GM12878 (cell line): Measurements from ENCODE around the gene NINL. TPM values are rescaled to one million over a fixed set of nuclear protein-coding genes. Genes with fewer than 3 reads are reported as not detected.

Experiments
- ATAC-seq: fragments of 200-7000 bp; cut with Tn5 transposase; 3 replicates; pipeline ENCODE4 v1.9.1; 2020; ENCODE audit warnings: mild to moderate bottlenecking, moderate library complexity
- BruUV-seq: library from RNA; stranded (reverse); fragments of 400-500 nt; replicated peaks from 2 replicates; lab custom pipeline; 2021; lab: Mats Ljungman, UMichigan
- CTCF ChIA-PET: fragments of 300-600 bp; sonication (Branson Sonifier 250); formaldehyde crosslinking; extraction: SDS; loops from one replicate; lab custom pipeline; 2021; ENCODE audit warnings: inconsistent platforms; lab: Yijun Ruan, JAX
- POLR2A ChIA-PET: fragments of 350-600 bp; formaldehyde crosslinking; extraction: SDS; loops from one replicate; lab custom pipeline; 2021; ENCODE audit warnings: inconsistent platforms; lab: Charles Lee
- RAD21 ChIA-PET: fragments of 300-600 bp; sonication (Branson Sonifier 250); formaldehyde crosslinking; loops from one replicate; lab custom pipeline; 2023; ENCODE audit warnings: antibody characterized with exemption; ENCODE audit not compliant: unreplicated experiment; lab: Charles Lee
- SMC1A ChIA-PET: fragments of 300-600 bp; sonication (Branson Sonifier 250); formaldehyde crosslinking; loops from one replicate; lab custom pipeline; 2023; ENCODE audit not compliant: unreplicated experiment, uncharacterized antibody; lab: Charles Lee
- DNase-seq: peaks from one replicate; pipeline ENCODE4 v3.0.0-alpha.2; 2011; ENCODE audit warnings: low read depth, low spot score
- FAIRE-seq: peaks from 3 replicates; lab custom pipeline; 2011; peaks lifted over from hg19 to GRCh38; lab: Jason Lieb, UNC
- H2AFZ ChIP-seq: 2 replicates; pipeline ENCODE4 v1.6.0; 2011; ENCODE audit warnings: low read depth, low read length, control low read depth; ENCODE audit not compliant: control insufficient read depth
- H3K27ac ChIP-seq: 2 replicates; pipeline ENCODE4 v1.5.1; 2011; ENCODE audit warnings: control low read depth; ENCODE audit not compliant: control insufficient read depth, insufficient read depth
- H3K27me3 ChIP-seq, 2 experiments: replicated peaks in 1 of 2; 2 replicates each; pipeline versions ENCODE4 v1.6.0 to v1.6.1; 2011; ENCODE audit warnings: low read length in 1 of 2; ENCODE audit not compliant: control insufficient read depth in 2 of 2, insufficient read depth in 2 of 2
- H3K36me3 ChIP-seq, 2 experiments: 2 replicates each; pipeline ENCODE4 v1.5.1; 2011; ENCODE audit warnings: low read length in 1 of 2; ENCODE audit not compliant: control insufficient read depth in 2 of 2, insufficient read depth in 2 of 2
- H3K4me1 ChIP-seq: 2 replicates; pipeline ENCODE4 v1.6.1; 2011; ENCODE audit warnings: mild to moderate bottlenecking, low read length, moderate library complexity, mixed read lengths; ENCODE audit not compliant: control insufficient read depth, insufficient read depth
- H3K4me2 ChIP-seq: 2 replicates; pipeline ENCODE4 v1.6.0; 2011; ENCODE audit warnings: control low read depth; ENCODE audit not compliant: control insufficient read depth, insufficient read depth
- H3K4me3 ChIP-seq: fragments of 200-600 bp; sonication (generic); 2 replicates; pipeline ENCODE4 v1.5.1; 2016
- H3K79me2 ChIP-seq: 2 replicates; pipeline ENCODE4 v1.6.0; 2011; ENCODE audit warnings: low read length; ENCODE audit not compliant: control insufficient read depth, insufficient read depth
- H3K9ac ChIP-seq: 2 replicates; pipeline ENCODE4 v1.8.0; 2011; ENCODE audit warnings: low read length, control low read depth, mixed read lengths; ENCODE audit not compliant: control insufficient read depth, insufficient read depth
- H3K9me3 ChIP-seq: replicated peaks from 3 replicates; pipeline ENCODE4 v1.5.1; 2011; ENCODE audit warnings: mild to moderate bottlenecking, low read length; ENCODE audit not compliant: control insufficient read depth, insufficient read depth
- H4K20me1 ChIP-seq: 2 replicates; pipeline ENCODE4 v1.6.0; 2011; ENCODE audit not compliant: control insufficient read depth, insufficient read depth
- BHLHE40 ChIP-seq, 2 experiments: fragments of 450-650 bp in 1 of 2; IDR thresholded peaks; 2 replicates each; pipeline ENCODE4 v1.6.1; 2011 to 2017; ENCODE audit warnings: low read depth in 2 of 2, borderline replicate concordance in 1 of 2, improper control_type of control experiment in 1 of 2, low read length in 1 of 2, mild to moderate bottlenecking in 1 of 2
- CBX5 ChIP-seq: sonication (generic); IDR thresholded peaks from 2 replicates; pipeline ENCODE4 v1.6.1; 2016; ENCODE audit warnings: low read depth, moderate library complexity, mild to moderate bottlenecking, inconsistent platforms
- EED ChIP-seq: sonication (generic); IDR thresholded peaks from 2 replicates; pipeline ENCODE4 v1.6.1; 2016; ENCODE audit warnings: antibody characterized with exemption, low read depth
- EGR1 ChIP-seq, 2 experiments: IDR thresholded peaks; 1 replicate in 1 of 2; 2 replicates in 1 of 2; pipeline ENCODE4 v1.6.1; 2011 to 2012; ENCODE audit warnings: low read depth in 2 of 2, low read length in 2 of 2, borderline replicate concordance in 1 of 2, mild to moderate bottlenecking in 1 of 2, moderate library complexity in 1 of 2
- FOXM1 ChIP-seq: IDR thresholded peaks from 2 replicates; pipeline ENCODE4 v1.6.1; 2012; ENCODE audit warnings: low read depth, mild to moderate bottlenecking, inconsistent platforms, low read length, moderate library complexity
- IKZF2 ChIP-seq, 2 experiments: fragments of 450-650 bp; IDR thresholded peaks; 2 replicates each; pipeline ENCODE4 v1.6.1; 2017; ENCODE audit warnings: mild to moderate bottlenecking in 2 of 2, moderate library complexity in 2 of 2
- IRF4 ChIP-seq: IDR thresholded peaks from 2 replicates; pipeline ENCODE4 v1.6.1; 2011; ENCODE audit warnings: low read depth, low read length
- NFIC ChIP-seq: IDR thresholded peaks from 2 replicates; pipeline ENCODE4 v1.6.1; 2012; ENCODE audit warnings: low read depth, mild to moderate bottlenecking, inconsistent platforms, low read length, moderate library complexity
- POLR2A ChIP-seq: IDR thresholded peaks from 2 replicates; pipeline ENCODE4 v1.6.1; 2011; ENCODE audit warnings: low read depth, mild to moderate bottlenecking, low read length
- PRDM15 ChIP-seq: fragments of 450-650 bp; formaldehyde crosslinking; IDR thresholded peaks from 2 replicates; pipeline ENCODE4 v1.4.0; 2020; ENCODE audit warnings: mild to moderate bottlenecking, moderate library complexity
- RB1 ChIP-seq: fragments of 450-650 bp; formaldehyde crosslinking; IDR thresholded peaks from 2 replicates; pipeline ENCODE4 v1.6.1; 2017; ENCODE audit warnings: mild to moderate bottlenecking, borderline replicate concordance
- RELA ChIP-seq: fragments of 450-650 bp; IDR thresholded peaks from 2 replicates; pipeline ENCODE4 v1.8.0; 2014; ENCODE audit warnings: borderline replicate concordance; ENCODE audit not compliant: partially characterized antibody
- RELB ChIP-seq: fragments of 450-650 bp; IDR thresholded peaks from 2 replicates; pipeline ENCODE4 v1.6.1; 2017; ENCODE audit warnings: low read depth, mild to moderate bottlenecking, moderate library complexity
- SREBF1 ChIP-seq: IDR thresholded peaks from 2 replicates; pipeline ENCODE4 v1.6.1; 2012; ENCODE audit warnings: mild to moderate bottlenecking, low read length
- ZNF207 ChIP-seq: fragments of 450-650 bp; IDR thresholded peaks from 2 replicates; pipeline ENCODE4 v1.6.1; 2014; ENCODE audit warnings: antibody characterized with exemption, mild to moderate bottlenecking, borderline replicate concordance
- WGBS: methylation state at CpG from one replicate; pipeline ENCODE4 v1.1.6; 2016; ENCODE audit warnings: low lambda C conversion rate; ENCODE audit not compliant: insufficient replicate concordance, insufficient coverage; ENCODE audit errors: missing lambda C conversion rate; 5-methylcytosine and 5-hydroxymethylcytosine counted together
- in situ Hi-C: fragments of 300-500 bp; cut with MboI; formaldehyde crosslinking; loops from 9 replicates; pipeline ENCODE4 v1.14.3; 2018; ENCODE audit warnings: mixed read lengths
- intact Hi-C: fragments of 100-400 bp; cut with micrococcal nuclease; formaldehyde crosslinking; loops from one replicate; pipeline ENCODE4 v1.14.2; 2022; ENCODE audit not compliant: unreplicated experiment
- polyA plus RNA-seq, 11 experiments: library from polyadenylated mRNA; depleted of rRNA in 4 of 11; unstranded in 6 of 11; stranded (reverse) in 5 of 11; fragments of >200 nt; fragmentation: Nextera tagmentation in 4 of 11; fragmentation: Illumina TruSeq in 1 of 11; extraction: Ambion mirVana in 4 of 11; extraction: Trizol in 1 of 11; gene quantifications; 1 replicate in 1 of 11; 2 replicates in 10 of 11; pipeline versions ENCODE4 v1.2.1 to v1.2.3, GENCODE V29; 2011 to 2016; ENCODE audit warnings: inconsistent platforms in 2 of 11, missing spikeins in 2 of 11, low read depth in 1 of 11
- total RNA-seq, 4 experiments: library from RNA; depleted of rRNA in 3 of 4; stranded (reverse); fragments of >200 nt in 3 of 4; fragmentation: Illumina TruSeq in 1 of 4; extraction: Trizol in 1 of 4; gene quantifications; 2 replicates each; pipeline versions ENCODE4 v1.2.1 to v1.2.3, GENCODE V29; 2013 to 2021

The NINL gene
- total and polyA plus RNA-seq, 10 of the 15 experiments (the other 5 are each of a cell fraction or from before 2014, with no cell fraction given): 0.04 to 0.77 (median 0.23) TPM; not detected in 1

- H3K4me2 ChIP-seq: peak within 1 kb of the TSS; percentile 48
- TSS peak; percentile 83 for BruUV-seq
- ChIA-PET SMC1A (interaction anchor here (0.8 to 3.3 kb wide), 11 partner anchors 9 to 345 kb away, joined by 3 to 26 read pairs (median 3); partner anchors contain the start of gene PYGB), CTCF (interaction anchor here (0.6 to 3.7 kb wide), 9 partner anchors 9 to 418 kb away, joined by 3 to 40 read pairs (median 3); no protein-coding TSS in a partner anchor), RAD21 (interaction anchor here (1.0 to 1.8 kb wide), 6 partner anchors 9 to 160 kb away, joined by 3 to 9 read pairs (median 4); partner anchors contain the start of genes ABHD12 and PYGB), POLR2A (interaction anchor here (0.8 to 1.2 kb wide), 4 partner anchors 11 to 286 kb away, joined by 3 read pairs; partner anchors contain the start of genes ABHD12 and PYGB)
- DNase-seq (peak; percentile 65), FAIRE-seq (peak; percentile 80), ATAC-seq (peak; percentile 94)
- H3K9ac ChIP-seq: peak within 1 kb of the TSS; percentile 98
- H2AFZ ChIP-seq: peak within 1 kb of the TSS; percentile 64
- peaks cover 9% of the 10 kb centered on the region for H3K4me1 ChIP-seq
- H3K36me3 ChIP-seq: no peaks in the 10 kb centered on the region; a peak in 1 of 4 replicates
- in situ Hi-C loops (loop anchor here (10.0 kb wide), 1 partner anchor 353 kb away; the partner anchor contains the start of gene ACSS1), intact Hi-C loops (no loop called here)
- H3K9me3 ChIP-seq: peaks cover 2% of the 10 kb centered on the region; the same call in 2 of the 3 replicates
- WGBS: 1% methylated on average over 56 of the region's 56 CpGs
- peak within 1 kb of the TSS; percentile 93 for H3K27ac ChIP-seq
- no peaks in the 10 kb centered on the region for H3K27me3 ChIP-seq
- H3K4me3 ChIP-seq: peak within 1 kb of the TSS; percentile 87
- H3K79me2 ChIP-seq: peaks cover 25% of the 10 kb centered on the region
- no peaks in the 10 kb centered on the region for H4K20me1 ChIP-seq
- peak; percentile 69 for TF ChIP-seq FOXM1
- TF ChIP-seq IKZF2 (IDR thresholded peaks at IDR 0.05): peak; percentile 78 to 79
- TF ChIP-seq POLR2A: peak; percentile 94
- peak; percentile 98; the same call in 1 of the 2 replicates for TF ChIP-seq RB1
- peak in 1 of 2 experiments; percentile 4; a peak in 1 of 4 replicates for TF ChIP-seq BHLHE40 (IDR thresholded peaks at IDR 0.05; ENCODE audit: borderline replicate concordance in 1 of 2, low read depth in 2 of 2, low read length in 1 of 2)
- peak; percentile 4 to 29; a peak in 2 of 3 replicates for TF ChIP-seq EGR1 (IDR thresholded peaks at IDR 0.05; ENCODE audit: borderline replicate concordance in 1 of 2, low read depth in 2 of 2, low read length in 2 of 2)
- 0 out of 2 replicates have a peak, but pooled peaks have one; percentile 16 for TF ChIP-seq IRF4
- TF ChIP-seq NFIC: peak; percentile 45; the same call in 1 of the 2 replicates
- no peak for TF ChIP-seq SREBF1
- peak; percentile 77 for TF ChIP-seq RELA
- peak; percentile 62; the same call in 1 of the 2 replicates for TF ChIP-seq ZNF207
- peak; percentile 96 for TF ChIP-seq RELB
- TF ChIP-seq CBX5: peak; percentile 69; the same call in 1 of the 2 replicates
- TF ChIP-seq PRDM15 (CRISPR knock-in tag): no peak
- TF ChIP-seq EED: peak; percentile 88
Observed at GRCh38 chr20:25407311-25408169, 177.8 kb downstream of the NINL start, which contains the start of gene GINS1. Gene GINS1, plus strand, starts transcription at chr20:25407673. Its CDS starts 148 bp downstream, at chr20:25407821.
